Epithelial cell of proximal tubule (primary cell): ENCODE measurements around the gene SNX2. TPM values are rescaled to one million over a fixed set of nuclear protein-coding genes. Genes with fewer than 3 reads are reported as not detected.

Experiments used
- DNase-seq: peaks from one replicate; pipeline ENCODE4 v3.0.0-alpha.2; 2011; ENCODE audit warnings: low read depth
- H3K4me3 ChIP-seq: 2 replicates; pipeline ENCODE4 v1.5.1; 2011; ENCODE audit warnings: low read depth, mild to moderate bottlenecking, low read length
- total RNA-seq: library from RNA; depleted of rRNA; stranded (reverse); fragments of >200 nt; gene quantifications from 2 replicates; pipeline ENCODE4 v1.2.3, GENCODE V29; 2015
- TF ChIP-seq, protein P1 (sequence below): conservative IDR thresholded peaks from 2 replicates; pipeline ENCODE4 v1.5.1; 2012; ENCODE audit warnings: low read depth, mild to moderate bottlenecking, low read length

SNX2 gene
- total RNA-seq, 1 donor from 2014 or later, result 34.0 TPM

DNA sequence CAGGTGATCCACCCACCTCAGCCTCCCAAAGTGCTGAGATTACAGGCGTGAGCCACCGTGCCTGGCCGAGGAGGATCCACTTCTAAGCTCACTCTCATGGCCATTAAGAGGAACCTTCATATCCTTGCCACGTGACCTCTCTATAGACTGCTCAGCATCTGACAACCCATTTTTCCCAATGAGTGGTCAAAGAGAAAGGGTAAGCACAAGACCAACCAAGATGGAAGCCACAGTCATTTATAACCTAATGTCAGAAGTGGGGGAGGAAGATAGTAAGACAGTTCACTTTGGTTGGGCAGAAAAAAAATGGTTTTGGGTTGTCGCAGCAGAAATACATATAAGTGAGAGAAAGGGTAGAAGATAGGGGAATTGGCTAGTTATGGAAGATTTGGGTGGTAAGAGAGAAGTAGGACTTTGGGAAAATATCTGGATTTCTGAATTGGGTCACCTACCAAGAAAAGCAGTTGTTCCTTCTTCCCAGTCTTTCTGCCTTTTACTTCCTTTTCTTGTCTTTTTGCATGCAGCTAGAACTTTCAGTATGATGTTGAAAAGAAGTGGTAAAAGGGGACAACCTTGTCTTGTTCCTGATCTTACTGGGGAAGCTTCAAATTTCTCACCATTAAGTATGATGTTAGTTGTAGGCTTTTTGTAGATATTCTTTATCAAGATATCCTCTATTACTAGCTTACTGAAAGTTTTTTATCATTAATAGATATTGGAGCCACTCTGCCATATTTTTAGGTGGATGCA lies 15.6 kb downstream of the SNX2 start:
- H3K4me3 ChIP-seq, result no peak overlapping the region
- TF ChIP-seq, protein P1, sequence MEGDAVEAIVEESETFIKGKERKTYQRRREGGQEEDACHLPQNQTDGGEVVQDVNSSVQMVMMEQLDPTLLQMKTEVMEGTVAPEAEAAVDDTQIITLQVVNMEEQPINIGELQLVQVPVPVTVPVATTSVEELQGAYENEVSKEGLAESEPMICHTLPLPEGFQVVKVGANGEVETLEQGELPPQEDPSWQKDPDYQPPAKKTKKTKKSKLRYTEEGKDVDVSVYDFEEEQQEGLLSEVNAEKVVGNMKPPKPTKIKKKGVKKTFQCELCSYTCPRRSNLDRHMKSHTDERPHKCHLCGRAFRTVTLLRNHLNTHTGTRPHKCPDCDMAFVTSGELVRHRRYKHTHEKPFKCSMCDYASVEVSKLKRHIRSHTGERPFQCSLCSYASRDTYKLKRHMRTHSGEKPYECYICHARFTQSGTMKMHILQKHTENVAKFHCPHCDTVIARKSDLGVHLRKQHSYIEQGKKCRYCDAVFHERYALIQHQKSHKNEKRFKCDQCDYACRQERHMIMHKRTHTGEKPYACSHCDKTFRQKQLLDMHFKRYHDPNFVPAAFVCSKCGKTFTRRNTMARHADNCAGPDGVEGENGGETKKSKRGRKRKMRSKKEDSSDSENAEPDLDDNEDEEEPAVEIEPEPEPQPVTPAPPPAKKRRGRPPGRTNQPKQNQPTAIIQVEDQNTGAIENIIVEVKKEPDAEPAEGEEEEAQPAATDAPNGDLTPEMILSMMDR, result no peak
- DNase-seq, result no peak

DNA sequence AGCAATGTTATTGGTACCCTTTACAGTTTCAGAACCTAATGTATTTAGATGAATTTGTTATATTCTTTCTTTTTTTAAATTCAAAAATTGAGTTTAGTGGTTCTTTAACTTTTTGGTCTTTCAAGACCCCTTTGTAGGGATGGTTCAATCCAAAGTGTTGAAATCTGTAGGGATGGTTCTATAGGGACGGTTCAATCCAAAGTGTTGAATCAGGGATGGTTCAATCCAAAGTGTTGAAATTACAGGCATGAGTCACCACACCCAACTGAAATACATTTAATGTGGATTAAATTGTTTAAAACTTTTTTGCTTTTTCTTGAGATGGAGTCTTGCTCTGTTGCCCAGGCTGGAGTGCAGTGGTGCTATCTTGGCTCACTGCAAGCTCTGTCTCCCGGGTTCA lies 30.6 kb downstream of the SNX2 start:
- TF ChIP-seq, protein P1, result no peak
- DNase-seq, result no peak
- H3K4me3 ChIP-seq, result no peak overlapping the region

DNA sequence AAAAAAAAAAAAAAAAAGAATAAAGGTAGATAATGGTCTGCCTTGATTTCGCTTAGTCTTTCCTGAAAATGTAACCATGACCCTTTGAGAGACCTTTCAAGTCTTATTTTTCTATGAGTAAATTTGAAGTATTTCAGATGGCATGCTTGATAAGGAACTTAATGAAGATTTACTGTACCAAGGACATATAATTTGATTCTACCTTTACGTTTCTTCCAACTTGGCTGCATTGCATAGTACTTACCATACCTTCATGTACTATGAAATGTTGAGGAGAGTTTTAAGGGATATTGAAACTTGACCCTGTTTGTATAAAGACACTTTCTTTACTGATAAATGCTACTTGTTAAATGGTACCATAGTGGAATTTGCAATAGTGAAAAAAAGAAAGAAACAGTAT lies 35.5 kb downstream of the SNX2 start:
- TF ChIP-seq, protein P1, result no peak
- DNase-seq, result no peak
- H3K4me3 ChIP-seq, result no peak overlapping the region

DNA sequence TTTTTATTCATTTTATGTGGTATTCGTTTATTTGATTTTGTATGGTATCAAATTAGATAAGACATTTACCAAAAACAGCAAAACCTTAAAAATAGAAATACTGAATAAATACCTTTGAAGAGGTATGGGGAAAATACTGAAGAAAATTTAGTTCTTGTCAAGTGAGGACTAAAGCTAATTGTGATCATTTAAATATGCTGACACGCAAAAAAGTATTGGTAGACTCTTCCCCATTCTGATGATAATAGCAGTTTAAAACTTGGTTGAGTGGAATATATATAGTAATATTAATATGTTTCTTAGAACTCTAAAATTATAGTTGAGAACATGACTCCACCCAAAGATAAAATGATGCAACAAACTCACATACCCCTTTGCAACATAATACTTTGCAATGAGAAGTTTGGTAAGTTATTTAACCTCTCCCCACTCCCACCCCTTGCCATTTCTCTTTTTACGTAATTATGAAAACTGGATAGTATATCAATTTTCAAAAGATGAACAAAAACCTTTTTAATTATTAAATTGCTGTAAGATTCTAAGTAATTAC lies 40.4 kb downstream of the SNX2 start:
- no peak for DNase-seq
- no peak overlapping the region for H3K4me3 ChIP-seq
- TF ChIP-seq, protein P1, result no peak

DNA sequence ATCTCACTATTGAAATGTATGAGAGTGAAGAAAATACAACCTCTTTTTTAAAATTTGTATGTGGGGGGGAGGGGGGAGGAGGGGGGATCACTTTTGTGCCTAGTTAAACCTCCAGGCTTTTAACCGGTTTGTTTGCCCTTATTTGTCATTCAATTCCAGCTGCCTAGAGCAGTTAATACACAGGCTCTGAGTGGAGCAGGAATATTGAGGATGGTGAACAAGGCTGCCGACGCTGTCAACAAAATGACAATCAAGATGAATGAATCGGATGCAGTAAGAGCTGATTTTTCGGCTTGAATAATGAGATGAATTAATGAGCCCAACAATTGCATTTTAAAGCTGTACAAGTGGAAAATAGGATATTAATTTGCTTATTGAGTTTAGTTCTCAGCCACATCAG lies 41.9 kb downstream of the SNX2 start:
- no peak for DNase-seq
- no peak overlapping the region for H3K4me3 ChIP-seq
- TF ChIP-seq, protein P1, result no peak

DNA sequence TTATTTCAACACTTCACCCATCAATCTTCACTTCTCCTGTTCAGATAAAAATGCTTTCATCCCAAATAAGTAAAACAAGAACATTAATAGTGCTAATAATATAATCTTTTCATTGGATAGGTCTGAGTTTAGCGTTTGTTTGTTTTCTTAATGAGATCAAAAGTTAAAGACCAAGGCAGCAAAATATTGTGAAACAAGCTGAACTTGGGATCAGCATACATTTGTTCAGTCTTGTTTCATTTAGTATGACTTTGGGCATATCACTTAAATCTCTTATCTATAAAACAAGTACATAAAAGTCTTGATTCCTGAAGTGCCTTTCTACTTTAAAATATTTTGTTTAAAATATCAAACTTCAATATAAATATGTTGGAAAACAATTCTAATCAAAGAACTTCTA lies 57.1 kb downstream of the SNX2 start:
- DNase-seq, result no peak
- TF ChIP-seq, protein P1, result no peak
- no peak overlapping the region for H3K4me3 ChIP-seq

DNA sequence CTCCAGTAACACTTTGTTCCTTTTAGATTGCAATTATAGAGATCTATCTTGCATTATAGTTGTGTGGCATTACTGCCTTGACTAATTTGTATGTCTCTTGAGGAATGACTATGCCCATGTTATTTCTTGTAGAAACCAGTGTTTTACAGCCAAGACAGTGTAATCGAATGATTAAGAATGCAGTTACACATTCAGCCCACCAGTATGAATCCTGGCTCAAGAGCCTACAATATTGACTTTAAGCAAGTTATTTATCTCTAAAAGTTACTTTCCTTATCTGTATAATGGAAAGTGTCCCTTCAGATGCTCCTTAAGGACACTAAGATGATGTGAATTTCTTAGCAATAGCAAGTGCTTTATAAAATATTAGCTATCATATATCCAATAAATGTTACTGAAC lies 60.8 kb downstream of the SNX2 start:
- DNase-seq, result no peak
- H3K4me3 ChIP-seq, result no peak overlapping the region
- TF ChIP-seq, protein P1, result no peak
